GM18519 (cell line): ENCODE data around the gene DDI2.
"Not testable (repeated sequence)": the region's sequence is repeated elsewhere in the genome, so short reads cannot be mapped to it uniquely, and the experiment has no call there.

Experiments
- ATAC-seq: cut with Tn5 transposase; IDR thresholded peaks from one replicate; pipeline ENCODE4 v1.9.1; 2021; ENCODE audit warnings: mild to moderate bottlenecking, moderate library complexity; ENCODE audit not compliant: unreplicated experiment, low FRiP score

DDI2 gene

DNA sequence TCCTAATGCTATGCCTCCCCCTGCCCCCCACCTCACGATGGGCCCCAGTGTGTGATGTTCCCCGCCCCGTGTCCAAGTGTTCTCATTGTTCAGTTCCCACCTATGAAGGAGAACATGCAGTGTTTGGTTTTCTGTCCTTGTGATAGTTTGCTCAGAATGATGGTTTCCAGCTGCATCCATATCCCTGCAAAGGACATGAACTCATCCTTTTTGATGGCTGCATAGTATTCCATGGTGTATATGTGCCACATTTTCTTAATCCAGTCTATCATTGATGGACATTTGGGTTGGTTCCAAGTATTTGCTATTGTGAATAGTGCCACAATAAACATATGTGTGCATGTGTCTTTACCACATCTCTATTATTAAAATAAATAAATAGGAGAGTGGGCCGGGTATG, 82.1 kb downstream of the DDI2 start:
- not testable (repeated sequence) for ATAC-seq

- ATAC-seq = no peak
Observed at GRCh38 chr1:15700508-15700907, 83.2 kb downstream of the DDI2 start.

DNA sequence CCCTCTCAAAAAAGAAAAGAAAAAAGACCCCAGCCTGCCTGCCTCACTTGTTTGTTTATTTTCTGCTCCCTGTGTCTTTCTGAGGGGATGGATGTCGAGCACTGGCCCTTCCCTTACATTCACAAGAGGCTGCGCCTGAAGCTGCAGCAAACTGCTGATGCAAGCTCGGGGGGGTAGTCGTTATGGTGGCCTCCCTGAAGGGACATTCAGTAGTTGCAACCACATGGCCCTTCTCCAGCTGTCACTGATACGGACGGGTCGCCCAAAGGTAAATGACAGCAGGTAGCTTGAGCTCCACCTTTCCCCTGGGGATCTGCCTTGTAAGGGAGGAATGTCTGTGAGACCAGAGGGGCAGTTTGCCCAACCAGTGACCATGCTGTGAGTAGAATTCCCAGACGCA, 84.5 kb downstream of the DDI2 start:
- ATAC-seq = no peak

- ATAC-seq = no peak
Observed at GRCh38 chr1:15702722-15703550, 85.7 kb downstream of the DDI2 start.

DNA sequence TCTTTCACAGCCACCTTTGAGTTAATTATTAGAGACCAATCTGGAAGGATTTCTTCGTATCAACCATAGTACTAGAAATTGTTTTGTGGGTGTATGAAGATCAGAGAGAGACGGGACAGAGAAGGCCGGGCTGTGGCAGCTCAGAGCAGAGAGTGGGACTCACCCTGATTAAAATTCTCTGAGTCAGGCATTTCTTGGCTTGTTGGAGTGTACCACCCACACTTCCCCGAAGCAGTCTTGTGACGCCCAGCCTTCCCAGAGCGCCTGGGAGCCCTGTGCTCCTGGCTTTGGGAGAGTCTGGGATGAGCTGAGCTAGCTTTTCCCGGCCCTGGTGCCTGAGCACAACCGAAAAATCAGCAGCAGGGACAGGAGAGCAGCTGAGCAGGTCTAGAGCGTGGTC, 86.3 kb downstream of the DDI2 start:
- ATAC-seq = no peak

GRCh38 chr1:15704526-15705183, 87.4 kb downstream of the DDI2 start:
- ATAC-seq = no peak

DNA sequence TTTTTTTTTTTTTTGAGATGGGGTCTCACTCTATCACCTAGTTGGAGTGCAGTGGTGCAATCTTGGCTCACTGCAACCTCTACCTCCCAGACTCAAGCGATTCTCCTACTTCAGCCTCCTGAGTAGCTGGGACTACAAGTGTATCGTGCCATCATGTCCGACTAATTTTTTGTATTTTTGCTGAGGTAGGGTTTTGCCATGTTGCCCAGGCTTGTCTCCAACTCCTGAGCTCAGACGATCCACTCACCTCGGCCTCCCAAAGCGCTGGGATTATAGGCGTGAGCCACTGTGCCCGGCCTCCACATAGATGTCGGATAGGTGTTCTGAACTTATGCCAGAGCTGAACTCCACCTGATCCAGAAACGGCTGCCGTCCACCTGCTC, 87.9 kb downstream of the DDI2 start:
- no peak for ATAC-seq

DNA sequence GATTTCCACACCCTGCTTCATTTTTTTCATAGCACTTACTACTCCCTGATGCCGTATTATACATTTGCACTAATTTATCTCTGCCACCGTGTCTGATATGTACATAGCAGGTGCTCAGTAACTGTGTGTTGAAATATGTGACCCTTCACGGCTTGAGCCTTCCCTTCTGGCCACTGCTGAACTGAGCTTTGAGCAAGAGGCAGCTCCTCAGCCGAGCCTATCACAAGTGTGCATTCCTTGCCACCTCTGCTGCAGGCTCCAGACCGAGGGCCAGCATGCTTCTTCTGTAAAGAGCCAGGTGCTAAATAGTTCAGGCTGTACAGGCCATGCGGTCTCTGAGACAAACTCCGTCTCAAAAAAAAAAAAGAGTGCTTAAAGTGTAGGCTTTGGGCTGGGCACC, 89.5 kb downstream of the DDI2 start:
- no peak for ATAC-seq

DNA sequence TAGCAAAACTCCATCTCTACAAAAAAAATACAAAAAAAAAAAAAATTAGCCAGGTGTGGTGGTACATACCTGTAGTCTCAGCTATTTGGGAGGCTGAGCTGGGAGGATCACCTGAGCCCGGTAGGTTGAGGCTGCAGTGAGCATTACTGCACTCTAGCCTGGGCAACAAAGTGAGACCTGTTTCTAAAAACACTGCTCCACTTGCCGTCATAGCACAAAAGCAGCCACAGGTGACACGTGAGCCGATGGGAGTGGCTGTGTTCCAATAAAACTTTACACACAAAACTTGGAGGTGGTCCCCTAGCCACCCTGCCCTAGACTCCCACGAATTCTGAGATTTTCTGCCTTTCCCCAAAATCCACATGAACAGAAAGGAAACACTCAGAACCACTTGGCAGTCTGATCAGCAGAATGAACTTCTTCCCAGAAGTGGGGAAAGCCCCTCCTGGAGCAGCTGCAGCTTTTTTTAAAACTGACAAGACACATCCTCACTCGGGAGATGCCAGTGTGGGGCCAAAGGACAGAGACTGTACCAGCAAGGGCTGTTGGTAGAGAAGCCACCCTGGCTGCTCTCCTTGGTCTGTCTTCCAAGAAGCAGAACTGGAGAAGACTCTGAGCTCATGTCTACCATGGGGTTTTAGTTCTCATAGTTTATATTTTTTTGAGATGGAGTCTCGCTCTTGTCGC, 90.1 kb downstream of the DDI2 start:
- ATAC-seq = no peak

GRCh38 chr1:15708486-15709137, 91.4 kb downstream of the DDI2 start:
- no peak for ATAC-seq

GRCh38 chr1:15709226-15709625, 92.0 kb downstream of the DDI2 start:
- no peak for ATAC-seq

- ATAC-seq = no peak
Observed at GRCh38 chr1:15712168-15712567, 94.9 kb downstream of the DDI2 start.

GRCh38 chr1:15714406-15715136, 97.3 kb downstream of the DDI2 start:
- no peak for ATAC-seq

DNA sequence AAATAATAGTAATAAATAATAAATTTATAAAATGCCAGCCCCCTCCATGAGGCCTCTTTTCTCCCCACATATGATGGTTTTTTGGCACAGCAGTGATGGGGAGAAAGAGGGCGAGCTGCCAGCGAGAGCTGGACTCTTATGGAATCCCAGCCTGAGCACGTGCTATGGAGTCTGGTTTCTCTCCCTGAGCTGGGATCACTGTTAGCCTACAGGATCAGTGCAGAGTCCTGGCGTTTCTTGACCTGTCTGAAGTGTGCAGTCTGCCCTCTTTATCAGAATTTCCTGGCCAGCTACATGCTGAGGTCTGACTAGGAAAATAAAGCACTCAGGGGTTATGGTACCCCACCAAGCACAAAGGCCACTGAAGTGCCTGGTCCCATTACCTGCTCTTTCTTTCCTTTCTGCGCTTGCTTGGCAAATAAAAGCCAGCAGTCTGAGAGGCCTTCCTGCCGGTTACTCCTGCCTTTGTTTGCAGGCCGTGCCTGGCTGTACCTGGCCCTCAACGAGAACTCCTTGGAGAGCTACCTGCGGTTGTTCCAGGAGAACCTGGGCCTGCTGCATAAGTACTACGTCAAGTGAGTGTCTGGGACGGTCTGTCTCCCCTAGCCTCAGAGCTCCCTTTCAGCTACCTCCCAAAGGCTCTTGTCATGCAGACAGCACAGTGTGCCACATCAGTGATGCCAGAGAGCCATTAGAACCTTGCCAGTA, 100.3 kb downstream of the DDI2 start:
- no peak for ATAC-seq

GRCh38 chr1:15718199-15718601, 100.9 kb downstream of the DDI2 start:
- ATAC-seq = no peak
